BJ (cell line): ENCODE data around the gene CDAN1. TPM values are rescaled to one million over a fixed set of nuclear protein-coding genes. Genes with fewer than 3 reads are reported as not detected.

ENCODE experiments used
- CTCF ChIA-PET: fragments of 350-600 bp; formaldehyde crosslinking; extraction: SDS; loops from one replicate; lab custom pipeline; 2021; ENCODE audit warnings: antibody characterized with exemption, inconsistent platforms; lab: Yijun Ruan, JAX
- POLR2A ChIA-PET: fragments of 300-600 bp; sonication (Branson Sonifier 250); formaldehyde crosslinking; extraction: SDS; loops from one replicate; lab custom pipeline; 2021; ENCODE audit warnings: antibody characterized with exemption; lab: Charles Lee
- DNase-seq: peaks from one replicate; pipeline ENCODE4 v3.0.0-alpha.2; 2011; ENCODE audit warnings: low read depth
- H3K27me3 ChIP-seq: 2 replicates; pipeline ENCODE4 v1.6.0; 2011; ENCODE audit warnings: low read length; ENCODE audit not compliant: control insufficient read depth, insufficient read depth
- H3K36me3 ChIP-seq: 2 replicates; pipeline ENCODE4 v1.5.1; 2011; ENCODE audit warnings: low read length; ENCODE audit not compliant: control insufficient read depth, insufficient read depth
- H3K4me3 ChIP-seq: 2 replicates; pipeline ENCODE4 v1.5.1; 2011; ENCODE audit warnings: low read depth, mild to moderate bottlenecking, control low read depth, low read length
- CTCF ChIP-seq: IDR thresholded peaks from 2 replicates; pipeline ENCODE4 v1.5.1; 2011; ENCODE audit warnings: low read depth, mild to moderate bottlenecking, control low read depth, inconsistent platforms, low read length, moderate library complexity; ENCODE audit not compliant: insufficient read depth
- polyA plus RNA-seq: library from polyadenylated mRNA; depleted of rRNA; stranded (reverse); fragments of >200 nt; gene quantifications from 2 replicates; pipeline ENCODE4 v1.2.3, GENCODE V29; 2011; rRNA removed

The CDAN1 gene
- polyA plus RNA-seq, 1 experiment = 4.3 TPM

GRCh38 chr15:42679285-42680141 lies 57.4 kb downstream of the CDAN1 start:
- ChIA-PET POLR2A (no interaction called here), CTCF (interaction anchor here (1.1 to 2.2 kb wide), 2 partner anchors 24 to 247 kb away, joined by 3 to 5 read pairs; no protein-coding TSS in a partner anchor)
- DNase-seq = no peak

GRCh38 chr15:42675021-42675420 lies 61.9 kb downstream of the CDAN1 start:
- ChIA-PET CTCF (interaction anchor here (1.2 kb wide), 1 partner anchor 11 kb away, joined by 4 read pairs; no protein-coding TSS in a partner anchor), POLR2A (no interaction called here)
- TF ChIP-seq CTCF = no peak
- Histone ChIP-seq H3K4me3 (no peak overlapping the region), H3K36me3 (peaks cover 10% of the 10 kb centered on the region), H3K27me3 (no peaks in the 10 kb centered on the region)
- DNase-seq = no peak

More at GRCh38 chr15:42679285-42680141, 57.4 kb downstream of the CDAN1 start:
- no peak for TF ChIP-seq CTCF
- Histone ChIP-seq H3K27me3 (no peaks in the 10 kb centered on the region), H3K36me3 (peaks cover 16% of the 10 kb centered on the region), H3K4me3 (no peak overlapping the region)

GRCh38 chr15:42674472-42674871 lies 62.5 kb downstream of the CDAN1 start:
- Histone ChIP-seq H3K36me3 (peaks cover 10% of the 10 kb centered on the region), H3K4me3 (no peak overlapping the region), H3K27me3 (no peaks in the 10 kb centered on the region)
- no peak for TF ChIP-seq CTCF
- DNase-seq = no peak
- CTCF ChIA-PET = interaction anchor here (1.2 kb wide), 1 partner anchor 11 kb away, joined by 4 read pairs; no protein-coding TSS in a partner anchor
- POLR2A ChIA-PET = no interaction called here

Other genes with a start within 250 kb of the CDAN1 start
- 15.4 and 24.1 TPM in 2 replicates for gene ZNF106, start 246.0 kb downstream of the CDAN1 start, polyA plus RNA-seq
- 28.5 and 40.7 TPM in 2 replicates for gene SNAP23, start 241.5 kb downstream of the CDAN1 start, polyA plus RNA-seq
- 11.5 and 19.3 TPM in 2 replicates for gene LRRC57, start 188.3 kb downstream of the CDAN1 start, polyA plus RNA-seq
- gene HAUS2, start 188.3 kb downstream of the CDAN1 start, polyA plus RNA-seq = 14.1 and 21.1 TPM in 2 replicates
- gene STARD9, start 161.5 kb downstream of the CDAN1 start, polyA plus RNA-seq = 2.1 and 2.3 TPM in 2 replicates
- 3.3 and 5.8 TPM in 2 replicates for gene TTBK2, start 183.7 kb upstream of the CDAN1 start, polyA plus RNA-seq